A172 (cell line): ENCODE measurements around the gene OVOL2. TPM values are rescaled to one million over a fixed set of nuclear protein-coding genes. Genes with fewer than 3 reads are reported as not detected.
"Not testable (repeated sequence)": the region's sequence is repeated elsewhere in the genome, so short reads cannot be mapped to it uniquely, and the experiment has no call there.

Experiments
- DNase-seq: peaks from one replicate; pipeline ENCODE4 v3.0.0-alpha.2; 2015; ENCODE audit warnings: low spot score
- total RNA-seq: library from RNA; depleted of rRNA; stranded (reverse); fragments of >200 nt; shearing (Covaris generic); gene quantifications from 2 replicates; pipeline ENCODE4 v1.2.3, GENCODE V29; 2014; rRNA removed

The OVOL2 gene
- not detected in 2 replicates for total RNA-seq

DNA sequence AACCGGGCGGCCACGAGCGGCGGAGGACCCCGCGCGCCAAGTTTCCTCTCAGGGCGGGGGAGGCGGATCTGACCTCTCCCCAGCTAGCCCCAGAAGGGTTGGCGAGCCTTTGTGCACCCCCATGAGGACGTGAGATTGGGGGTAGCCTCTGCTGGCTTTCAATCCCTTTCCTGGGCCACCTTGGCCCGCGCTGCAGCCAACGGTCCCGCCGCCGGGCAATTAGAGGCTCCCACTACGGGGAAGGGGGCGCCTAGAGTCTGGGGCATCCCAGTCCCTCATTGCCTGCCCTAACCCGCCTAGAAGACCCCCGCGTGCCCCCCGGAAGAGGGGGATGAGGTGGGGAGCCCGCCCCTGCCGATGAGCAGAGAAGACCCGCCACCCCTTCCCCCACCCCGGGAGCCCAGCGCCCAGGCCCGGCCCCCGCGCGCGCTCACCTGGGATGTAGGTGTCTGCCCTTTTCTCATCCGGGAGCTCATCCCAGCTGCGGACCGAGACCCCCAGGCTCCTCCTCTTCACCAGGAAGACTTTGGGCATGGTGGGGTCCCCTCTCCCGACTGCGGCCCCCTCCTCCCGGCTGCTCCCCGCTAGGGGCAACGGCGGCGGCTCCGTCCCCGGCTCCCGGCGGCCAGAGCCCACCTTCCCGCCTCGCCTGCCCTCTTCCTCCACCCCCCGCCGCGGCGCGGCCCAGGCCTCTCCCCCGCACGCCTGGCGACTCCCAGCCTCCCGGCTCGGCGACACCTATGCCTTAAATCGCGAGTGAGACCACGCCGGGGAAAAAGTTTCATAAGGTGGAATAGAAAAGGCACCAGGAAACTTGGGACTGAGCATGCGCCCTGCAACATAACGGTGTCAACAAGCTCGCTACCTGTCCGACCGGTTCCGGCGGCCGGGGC, at the start of gene OVOL2:
Gene OVOL2 (minus strand): TSS at position 816 of the 893 bp plus-strand sequence. CDS start 282 bp downstream, at position 534.
- no peak for DNase-seq

DNA sequence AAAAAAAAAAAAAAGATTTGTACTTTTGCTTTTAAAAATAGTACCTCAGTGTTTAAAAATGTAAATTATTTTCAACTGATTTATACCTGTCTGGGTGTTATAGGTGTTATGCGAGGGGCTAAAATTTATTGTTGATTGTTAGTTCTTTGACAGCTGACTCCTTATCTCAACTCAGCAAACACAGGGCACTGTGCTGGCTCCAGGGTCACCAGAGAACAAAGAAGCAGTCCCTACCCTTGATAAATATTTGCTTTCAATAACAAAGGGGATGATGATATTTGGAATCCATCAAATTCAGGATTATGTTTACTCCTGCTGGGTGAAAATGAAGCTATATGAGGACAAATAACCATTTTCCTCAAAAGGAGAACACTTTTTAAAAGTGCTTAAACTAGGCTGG, 45.8 kb upstream of the OVOL2 start:
- no peak for DNase-seq

- DNase-seq = no peak
Measured at GRCh38 chr20:18101125-18101810, 43.6 kb upstream of the OVOL2 start.

DNA sequence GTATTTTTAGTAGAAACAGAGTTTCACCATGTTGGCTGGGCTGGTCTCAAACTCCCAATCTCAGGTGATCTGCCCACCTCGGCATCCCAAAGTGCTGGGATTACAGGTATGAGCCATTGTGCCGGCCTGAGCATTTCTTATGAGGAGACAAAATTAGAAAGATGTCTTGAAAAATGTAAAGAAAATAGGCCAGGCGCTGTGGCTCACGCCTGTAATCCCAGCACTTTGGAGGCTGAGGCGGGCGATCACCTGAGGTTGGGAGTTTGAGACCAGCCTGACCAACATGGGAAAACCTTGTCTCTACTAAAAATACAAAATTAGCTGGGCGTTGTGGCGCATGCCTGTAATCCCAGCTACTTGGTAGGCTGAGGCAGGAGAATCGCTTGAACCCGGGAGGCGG, 42.9 kb upstream of the OVOL2 start:
- DNase-seq = not testable (repeated sequence)

- DNase-seq = no peak
Measured at GRCh38 chr20:18094191-18094590, 36.5 kb upstream of the OVOL2 start.

DNA sequence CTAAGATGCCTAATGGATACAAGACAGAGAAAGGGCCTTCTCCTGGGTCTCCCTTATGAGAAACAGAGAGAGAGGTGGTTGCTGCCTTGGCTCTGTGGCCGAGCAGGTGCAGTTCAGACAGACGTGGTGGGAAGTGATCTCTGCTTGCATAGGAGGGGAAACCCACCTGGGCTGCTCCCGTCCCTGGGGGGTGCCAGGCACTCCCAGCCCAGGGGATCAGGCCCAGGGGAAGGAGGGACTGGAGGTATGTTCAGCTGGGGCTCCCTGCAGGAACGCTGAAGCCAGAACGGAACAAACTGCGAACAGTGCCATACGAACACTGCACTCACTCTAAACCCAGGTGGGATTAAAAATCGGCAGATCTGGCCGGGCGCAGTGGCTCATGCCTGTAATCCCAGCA, 35.7 kb upstream of the OVOL2 start:
- no peak for DNase-seq

- DNase-seq = no peak
Measured at GRCh38 chr20:18092890-18093289, 35.2 kb upstream of the OVOL2 start.

GRCh38 chr20:18091623-18092022, 33.9 kb upstream of the OVOL2 start:
- DNase-seq = peak; percentile 7

DNA sequence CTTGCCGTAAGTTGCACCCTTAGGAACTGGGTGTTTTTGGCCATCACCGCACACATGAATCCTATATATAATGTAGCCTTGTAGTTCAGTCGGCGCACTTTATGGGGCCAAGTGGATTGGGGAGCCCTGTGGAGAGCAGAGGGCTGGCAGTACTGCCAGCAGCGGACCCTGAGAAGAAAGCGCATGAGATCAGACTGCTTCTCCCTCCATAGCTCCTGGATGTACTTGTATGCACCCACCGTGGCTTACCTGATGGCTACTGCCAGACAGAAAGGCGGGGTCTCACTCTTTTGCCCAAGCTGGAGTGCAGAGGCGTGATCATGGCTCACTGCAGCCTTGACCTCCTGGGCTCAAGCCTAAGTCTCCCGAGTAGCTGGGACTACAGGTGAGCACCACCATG, 32.8 kb upstream of the OVOL2 start:
- DNase-seq = no peak

DNA sequence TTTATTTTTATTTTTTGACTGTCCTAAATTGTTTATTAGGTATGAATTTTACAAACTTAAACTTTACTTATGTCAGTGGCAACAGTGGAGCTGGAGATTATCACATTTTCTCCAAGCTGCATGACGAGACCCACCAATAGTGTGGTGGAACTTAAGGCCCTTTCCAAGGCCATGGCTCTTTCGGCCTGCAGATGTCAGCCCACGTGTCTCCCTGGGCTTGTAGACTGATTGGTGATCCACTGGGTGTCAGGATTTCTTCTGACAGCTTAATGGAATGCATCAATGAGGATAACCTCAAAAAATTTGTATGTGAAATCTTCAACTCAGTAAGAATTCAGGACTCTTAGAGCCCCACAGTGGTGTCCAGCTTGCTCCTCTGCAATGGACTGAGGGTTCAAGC, 32.3 kb upstream of the OVOL2 start:
- DNase-seq = no peak

DNA sequence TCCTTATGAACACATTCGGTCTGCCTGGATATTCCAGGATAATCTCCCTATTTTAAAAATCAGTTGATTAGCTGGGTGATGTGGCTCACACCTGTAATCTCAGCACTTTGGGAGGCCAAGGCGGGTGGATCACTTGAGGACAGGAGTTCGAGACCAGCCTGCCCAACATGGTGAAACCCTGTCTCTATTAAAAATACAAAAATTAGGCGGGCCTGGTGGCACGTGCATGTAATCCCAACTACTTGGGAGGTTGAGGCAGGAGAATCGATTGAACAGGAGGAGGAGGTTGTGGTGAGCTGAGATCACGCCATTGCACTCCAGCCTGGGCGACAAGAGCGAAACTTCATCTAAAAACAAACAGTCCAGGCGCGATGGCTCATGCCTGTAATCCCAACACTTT, 31.1 kb upstream of the OVOL2 start:
- not testable (repeated sequence) for DNase-seq

- DNase-seq = not testable (repeated sequence)
Measured at GRCh38 chr20:18088298-18088697, 30.6 kb upstream of the OVOL2 start.

DNA sequence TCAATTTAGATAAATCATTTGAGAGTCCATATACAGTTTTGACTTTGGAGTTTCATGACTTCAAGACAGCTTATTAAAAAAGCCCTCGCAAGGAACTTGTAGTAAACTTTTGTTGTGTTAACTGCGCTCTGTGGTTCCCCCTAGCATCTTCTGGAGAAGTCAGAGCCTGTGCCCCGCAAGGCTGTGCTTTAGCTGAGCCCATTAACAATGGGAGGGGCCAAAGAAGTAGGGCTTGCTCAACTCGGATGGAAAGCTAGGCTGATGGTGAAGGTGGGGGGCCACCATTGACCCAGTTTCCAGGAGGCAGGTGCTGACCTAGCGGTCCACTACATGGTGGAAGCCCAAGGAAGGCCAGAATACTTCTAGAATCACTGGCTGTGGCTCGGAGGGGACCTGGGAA, 29.3 kb upstream of the OVOL2 start:
- DNase-seq = no peak

DNA sequence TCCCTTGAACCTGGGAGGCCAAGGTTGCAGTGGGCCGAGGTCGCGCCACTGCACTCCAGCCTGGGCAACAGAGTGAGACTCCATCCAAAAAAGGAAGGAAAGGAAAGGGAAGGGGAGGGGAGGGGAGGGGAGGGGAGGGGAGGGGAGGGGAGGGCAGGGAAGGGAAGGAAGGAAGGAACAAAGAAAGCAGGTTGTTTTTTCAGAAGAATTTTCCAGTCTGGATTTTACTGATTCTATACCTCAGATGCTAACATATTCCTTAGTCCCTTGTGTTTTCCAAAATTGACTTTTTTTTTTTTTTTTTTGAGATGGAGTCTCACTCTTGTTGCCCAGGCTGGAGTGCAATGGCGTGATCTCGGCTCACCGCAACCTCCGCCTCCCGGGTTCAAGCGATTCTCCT, 23.1 kb upstream of the OVOL2 start:
- not testable (repeated sequence) for DNase-seq

DNA sequence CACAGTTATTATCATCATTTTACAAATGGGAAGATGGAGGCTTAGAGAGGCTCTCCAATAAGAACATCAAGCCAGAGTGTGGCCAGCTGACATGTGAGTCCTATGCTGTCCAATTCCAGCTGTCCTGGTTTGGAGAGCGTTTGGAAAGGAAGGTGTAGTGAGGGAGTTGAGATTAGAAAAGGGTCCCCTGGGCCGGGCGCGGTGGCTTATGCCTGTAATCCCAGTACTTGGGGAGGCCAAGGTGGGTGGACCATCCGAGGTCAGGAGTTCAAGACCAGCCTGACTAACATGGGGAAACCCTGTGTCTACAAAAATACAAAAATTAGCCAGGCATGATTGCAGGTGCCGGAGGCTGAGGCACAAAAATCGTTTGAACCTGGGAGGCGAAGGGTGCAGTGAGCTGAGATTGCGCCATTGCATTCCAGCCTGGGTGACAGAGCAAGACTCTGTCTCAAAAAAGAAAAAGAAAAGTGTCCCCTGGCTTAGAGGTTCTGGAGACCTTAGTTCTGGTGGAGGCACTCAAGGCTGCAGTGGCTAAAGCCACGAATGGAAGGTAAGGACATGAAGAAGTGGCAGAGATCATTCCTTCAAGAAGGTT, 22.1 kb upstream of the OVOL2 start:
- DNase-seq = no peak

GRCh38 chr20:18077157-18077556, 19.4 kb upstream of the OVOL2 start:
- DNase-seq = no peak

DNA sequence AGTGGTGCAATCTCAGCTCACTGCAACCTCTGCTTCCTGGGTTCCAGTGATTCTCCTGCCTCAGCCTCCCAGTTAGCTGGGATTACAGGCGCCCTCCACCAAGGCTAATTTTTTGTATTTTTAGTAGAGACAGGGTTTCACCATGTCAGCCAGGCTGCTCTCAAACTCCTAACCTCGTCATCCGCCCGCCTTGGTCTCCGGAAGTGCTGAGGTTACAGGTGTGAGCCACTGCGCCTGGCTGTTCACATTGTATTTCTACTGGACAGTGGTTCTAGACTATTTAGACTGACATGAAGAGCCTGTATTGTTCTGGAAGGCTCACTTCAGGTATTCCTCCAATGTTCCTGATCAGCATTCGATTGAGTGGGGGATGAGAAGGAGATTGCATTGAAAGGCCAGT, 14.8 kb upstream of the OVOL2 start:
- no peak for DNase-seq

- no peak for DNase-seq
Measured at GRCh38 chr20:18066421-18067333, 9.0 kb upstream of the OVOL2 start.

DNA sequence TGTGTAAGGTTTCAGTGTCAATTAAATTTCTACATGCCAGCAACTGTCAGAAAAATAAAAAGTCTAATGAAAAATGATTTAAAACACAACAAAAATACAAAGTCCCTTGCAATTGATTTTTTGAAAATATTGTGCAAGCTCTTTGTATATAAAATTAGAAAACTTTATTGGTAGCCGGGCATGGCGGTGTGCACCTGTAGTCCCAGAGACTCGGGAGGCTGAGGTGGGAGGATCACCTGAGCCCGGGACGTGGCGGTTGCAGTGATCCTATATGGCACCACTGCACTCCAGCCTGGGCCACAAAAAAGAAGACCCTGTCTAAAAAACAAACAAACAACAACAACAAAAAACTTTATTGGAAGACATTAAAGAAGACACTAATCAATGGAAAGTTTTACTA, 6.0 kb upstream of the OVOL2 start:
- no peak for DNase-seq

DNA sequence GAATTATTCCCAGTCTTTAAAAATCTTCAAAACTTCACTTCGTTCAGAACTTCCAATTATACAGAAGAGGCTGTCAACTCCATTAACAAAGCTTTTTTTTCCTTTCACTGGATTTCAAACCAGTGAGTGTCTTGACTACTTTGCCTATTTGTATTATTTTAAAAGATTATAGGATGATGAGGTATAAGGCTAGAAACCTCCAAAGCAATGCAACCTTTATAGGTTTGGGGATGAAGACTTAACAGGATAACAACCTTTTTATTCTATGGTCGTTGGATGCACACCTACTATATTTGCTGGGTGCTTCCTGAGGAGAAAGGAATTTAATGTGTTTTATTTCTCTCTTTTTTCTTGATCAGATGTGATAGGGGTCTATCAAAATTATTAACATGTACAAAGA, 1.9 kb upstream of the OVOL2 start:
- no peak for DNase-seq

DNA sequence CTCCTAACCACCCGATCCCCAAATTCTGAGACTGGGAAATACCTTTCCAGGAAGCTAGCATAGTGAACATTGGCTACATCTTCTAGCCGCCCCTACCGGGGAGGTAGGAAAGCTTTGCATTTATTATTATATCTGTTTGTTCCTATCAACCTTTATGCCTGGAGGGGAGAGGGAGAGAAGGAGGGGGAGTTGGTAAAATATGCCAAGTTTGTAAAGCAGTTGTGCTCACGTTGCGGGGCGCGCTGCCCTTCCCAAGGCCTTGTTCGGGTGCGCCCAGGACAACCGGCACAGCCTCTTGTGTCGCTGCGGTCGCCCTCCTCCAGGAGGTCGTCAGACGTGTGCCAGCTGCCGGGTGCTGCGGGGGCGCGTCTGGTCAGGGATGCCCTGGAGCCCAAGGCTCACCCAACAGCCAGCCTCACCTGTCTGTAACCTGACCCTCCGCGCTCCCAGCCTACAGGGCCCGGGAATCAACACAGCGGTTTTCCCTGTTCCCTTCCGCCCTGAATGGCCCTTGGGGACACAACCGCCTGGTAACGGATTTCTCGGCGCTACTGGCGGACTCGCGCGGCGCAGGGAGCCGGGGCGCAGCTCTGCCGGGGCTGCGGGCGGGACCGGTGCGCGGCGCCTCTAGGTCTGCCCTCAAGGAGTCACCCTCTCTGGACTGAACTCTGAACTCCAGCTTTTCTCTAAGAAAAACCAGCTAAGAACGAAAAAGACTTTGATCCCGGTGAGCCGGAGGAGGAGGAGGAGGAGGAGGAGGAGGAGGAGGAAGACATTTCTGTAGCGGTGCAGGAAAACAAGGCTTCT, 1.1 kb upstream of the OVOL2 start:
- DNase-seq = no peak
